GM10266 (cell line): ENCODE results near the gene TMEM171.

Experiments used
- DNase-seq: peaks from one replicate; pipeline ENCODE4 v3.0.0; 2012; ENCODE audit errors: extremely low spot score
- CTCF ChIP-seq: IDR thresholded peaks from 2 replicates; pipeline ENCODE4 v1.5.1; 2012; ENCODE audit warnings: mild to moderate bottlenecking, low read depth; ENCODE audit not compliant: control insufficient read depth, insufficient read depth; ENCODE audit errors: missing control alignments

The TMEM171 gene

GRCh38 chr5:73112359-73112758 is 8.0 kb upstream of the TMEM171 start:
- TF ChIP-seq CTCF, result no peak

GRCh38 chr5:73114044-73114688 is 6.2 kb upstream of the TMEM171 start:
- TF ChIP-seq CTCF, result no peak
- no peak for DNase-seq

More at GRCh38 chr5:73112359-73112758, 8.0 kb upstream of the TMEM171 start:
- no peak for DNase-seq

GRCh38 chr5:73115399-73116051 is 4.8 kb upstream of the TMEM171 start:
- DNase-seq, result no peak
- no peak for TF ChIP-seq CTCF

- DNase-seq, result no peak
Observed at GRCh38 chr5:73116506-73116905, 3.9 kb upstream of the TMEM171 start.

GRCh38 chr5:73117088-73117740 is 3.2 kb upstream of the TMEM171 start:
- no peak for TF ChIP-seq CTCF
- no peak for DNase-seq

More at GRCh38 chr5:73116506-73116905, 3.9 kb upstream of the TMEM171 start:
- no peak for TF ChIP-seq CTCF

GRCh38 chr5:73118391-73118973 is 1.9 kb upstream of the TMEM171 start:
- no peak for DNase-seq
- TF ChIP-seq CTCF, result no peak
